WTC11 (cell line): ENCODE data around the gene B3GNT7. TPM values are rescaled to one million over a fixed set of nuclear protein-coding genes. Genes with fewer than 3 reads are reported as not detected.

Experiments used
- ATAC-seq: fragments of 200-7000 bp; cut with Tn5 transposase; 2 replicates; pipeline ENCODE4 v1.10.0; 2021; ENCODE audit warnings: mild to moderate bottlenecking, moderate library complexity
- CTCF ChIA-PET: fragments of 300-600 bp; sonication (Branson Sonifier 250); formaldehyde crosslinking; loops from one replicate; lab custom pipeline; 2021; ENCODE audit warnings: antibody characterized with exemption; lab: Charles Lee
- POLR2A ChIA-PET: fragments of 350-600 bp; sonication (Branson Sonifier 250); formaldehyde crosslinking; loops from one replicate; lab custom pipeline; 2021; ENCODE audit warnings: antibody characterized with exemption; lab: Charles Lee
- DNase-seq: peaks from one replicate; pipeline ENCODE4 v3.0.0; 2021; ENCODE audit warnings: low spot score
- H3K27ac Mint-ChIP-seq: 2 replicates; pipeline ENCODE4 v1.8.0; 2021; ENCODE audit warnings: mixed read lengths
- H3K27me3 Mint-ChIP-seq: 2 replicates; pipeline ENCODE4 v1.8.0; 2021; ENCODE audit warnings: low read depth, mild to moderate bottlenecking, moderate library complexity, mixed read lengths
- H3K36me3 Mint-ChIP-seq: 2 replicates; pipeline ENCODE4 v1.8.0; 2021; ENCODE audit warnings: mixed read lengths
- H3K4me1 Mint-ChIP-seq: 2 replicates; pipeline ENCODE4 v1.8.0; 2022; ENCODE audit warnings: mixed read lengths
- H3K4me3 Mint-ChIP-seq: 2 replicates; pipeline ENCODE4 v1.8.0; 2021; ENCODE audit warnings: mild to moderate bottlenecking, moderate library complexity, mixed read lengths
- H3K9me3 Mint-ChIP-seq: 2 replicates; pipeline ENCODE4 v1.8.0; 2021; ENCODE audit warnings: mixed read lengths
- FOXK1 ChIP-seq: sonication (generic); formaldehyde crosslinking; IDR thresholded peaks from 2 replicates; pipeline ENCODE4 v1.8.0; 2022; ENCODE audit warnings: mild to moderate bottlenecking, moderate library complexity, missing genetic modification reagents
- MXD4 ChIP-seq: fragments of 250-450 bp; sonication (Bioruptor Pico); IDR thresholded peaks from 2 replicates; pipeline ENCODE4 v1.8.0; 2021; ENCODE audit warnings: mild to moderate bottlenecking, moderate library complexity, borderline replicate concordance
- NFATC4 ChIP-seq: fragments of 250-450 bp; sonication (Bioruptor Pico); IDR thresholded peaks from 2 replicates; pipeline ENCODE4 v1.9.0; 2021; ENCODE audit warnings: mild to moderate bottlenecking
- NFE2L1 ChIP-seq: sonication (generic); formaldehyde crosslinking; IDR thresholded peaks from 2 replicates; pipeline ENCODE4 v1.8.1; 2023; ENCODE audit warnings: missing genetic modification reagents
- NR1H2 ChIP-seq: sonication (generic); formaldehyde crosslinking; IDR thresholded peaks from 2 replicates; pipeline ENCODE4 v1.9.0; 2021; ENCODE audit warnings: mild to moderate bottlenecking, moderate library complexity, missing genetic modification reagents
- NR2C2 ChIP-seq: sonication (generic); formaldehyde crosslinking; IDR thresholded peaks from 2 replicates; pipeline ENCODE4 v1.8.0; 2022; ENCODE audit warnings: mild to moderate bottlenecking, missing genetic modification reagents
- PRRX2 ChIP-seq: fragments of 250-450 bp; sonication (Bioruptor Pico); IDR thresholded peaks from 2 replicates; pipeline ENCODE4 v1.8.0; 2021; ENCODE audit warnings: mild to moderate bottlenecking
- RELA ChIP-seq: sonication (generic); formaldehyde crosslinking; IDR thresholded peaks from 2 replicates; pipeline ENCODE4 v1.8.1; 2022; ENCODE audit warnings: missing genetic modification reagents, mild to moderate bottlenecking, borderline replicate concordance
- SOX15 ChIP-seq: fragments of 250-450 bp; sonication (Bioruptor Pico); IDR thresholded peaks from 2 replicates; pipeline ENCODE4 v1.9.0; 2021; ENCODE audit warnings: mild to moderate bottlenecking
- TEAD4 ChIP-seq: sonication (generic); formaldehyde crosslinking; IDR thresholded peaks from 2 replicates; pipeline ENCODE4 v1.8.0; 2022; ENCODE audit warnings: mild to moderate bottlenecking, missing genetic modification reagents
- ZNF423 ChIP-seq: fragments of 250-450 bp; sonication (Bioruptor Pico); IDR thresholded peaks from 2 replicates; pipeline ENCODE4 v2.1.2; 2022; ENCODE audit warnings: mild to moderate bottlenecking, moderate library complexity
- ZNF671 ChIP-seq: fragments of 250-450 bp; sonication (Bioruptor Pico); IDR thresholded peaks from 2 replicates; pipeline ENCODE4 v1.8.0; 2021; ENCODE audit warnings: mild to moderate bottlenecking
- total RNA-seq: library from RNA; stranded (reverse); gene quantifications from 3 replicates; pipeline ENCODE4 v1.2.3, GENCODE V29; 2021
- TF ChIP-seq, protein P1 (sequence below): sonication (generic); formaldehyde crosslinking; IDR thresholded peaks from 2 replicates; pipeline ENCODE4 v1.8.0; 2022; ENCODE audit warnings: missing genetic modification reagents
- TF ChIP-seq, protein P2 (sequence below): sonication (generic); formaldehyde crosslinking; IDR thresholded peaks from 2 replicates; pipeline ENCODE4 v1.8.0; 2022; ENCODE audit warnings: mild to moderate bottlenecking, missing genetic modification reagents
- TF ChIP-seq, protein P3 (sequence below): sonication (generic); formaldehyde crosslinking; IDR thresholded peaks from 2 replicates; pipeline ENCODE4 v1.8.0; 2022; ENCODE audit warnings: mild to moderate bottlenecking, missing genetic modification reagents
- TF ChIP-seq, protein P4 (sequence below): sonication (generic); formaldehyde crosslinking; IDR thresholded peaks from 2 replicates; pipeline ENCODE4 v1.8.1; 2023; ENCODE audit warnings: mild to moderate bottlenecking, moderate library complexity, missing genetic modification reagents

The B3GNT7 gene
- total RNA-seq, 1 experiment from 2014 or later: 151 TPM

DNA sequence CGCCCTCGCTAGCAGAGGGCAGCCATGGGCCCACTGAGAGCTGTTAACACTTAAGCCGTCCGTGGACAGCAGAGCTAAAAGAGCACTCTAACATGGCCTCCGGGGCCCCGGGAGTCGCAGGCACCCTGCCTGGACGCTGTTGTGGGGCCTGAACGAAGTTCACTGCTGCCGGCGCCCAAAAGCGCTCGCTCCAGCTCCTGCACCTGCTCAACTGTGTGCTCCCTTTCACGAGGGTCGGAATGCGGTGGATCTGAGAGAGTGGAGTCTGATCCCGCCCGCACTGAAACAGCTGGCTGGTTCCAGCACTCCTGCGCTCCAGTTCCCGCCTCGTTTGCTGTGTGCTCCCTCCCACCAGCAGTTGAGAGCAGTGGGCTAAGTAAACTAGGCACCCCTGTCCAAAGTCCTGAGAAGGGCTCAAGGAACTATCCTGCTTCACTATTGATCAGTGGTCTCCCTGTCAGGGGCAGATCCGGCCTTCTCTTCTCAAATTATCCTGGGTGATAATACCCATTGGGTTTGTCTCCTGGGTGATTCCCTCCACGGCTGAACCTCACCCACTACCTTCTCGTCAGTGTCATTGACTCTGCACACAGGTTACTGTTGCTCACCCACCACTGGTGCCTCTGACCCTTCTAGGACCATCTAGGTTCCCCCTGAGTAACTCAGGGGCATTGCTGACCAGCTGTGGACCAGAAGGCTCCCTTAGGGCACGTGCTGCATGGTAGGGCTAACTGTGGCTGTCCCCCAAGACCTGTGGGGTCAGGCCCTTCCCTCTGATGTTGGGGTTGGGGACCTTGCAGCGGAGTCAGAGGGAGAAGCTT is 23.5 kb downstream of the B3GNT7 start:
- POLR2A ChIA-PET: interaction anchor here (0.9 kb wide), 1 partner anchor 33 kb away, joined by 3 read pairs; no protein-coding TSS in a partner anchor
- no peak for DNase-seq
- CTCF ChIA-PET: interaction anchor here (0.9 to 1.2 kb wide), 4 partner anchors 9 to 93 kb away, joined by 3 to 6 read pairs (median 4); no protein-coding TSS in a partner anchor
- H3K27ac Mint-ChIP-seq: no peak overlapping the region
- no peak overlapping the region for H3K4me3 Mint-ChIP-seq
- H3K4me1 Mint-ChIP-seq: peaks cover 23% of the 10 kb centered on the region
- no peaks in the 10 kb centered on the region for H3K9me3 Mint-ChIP-seq
- H3K27me3 Mint-ChIP-seq: no peaks in the 10 kb centered on the region
- TF ChIP-seq, protein P1, sequence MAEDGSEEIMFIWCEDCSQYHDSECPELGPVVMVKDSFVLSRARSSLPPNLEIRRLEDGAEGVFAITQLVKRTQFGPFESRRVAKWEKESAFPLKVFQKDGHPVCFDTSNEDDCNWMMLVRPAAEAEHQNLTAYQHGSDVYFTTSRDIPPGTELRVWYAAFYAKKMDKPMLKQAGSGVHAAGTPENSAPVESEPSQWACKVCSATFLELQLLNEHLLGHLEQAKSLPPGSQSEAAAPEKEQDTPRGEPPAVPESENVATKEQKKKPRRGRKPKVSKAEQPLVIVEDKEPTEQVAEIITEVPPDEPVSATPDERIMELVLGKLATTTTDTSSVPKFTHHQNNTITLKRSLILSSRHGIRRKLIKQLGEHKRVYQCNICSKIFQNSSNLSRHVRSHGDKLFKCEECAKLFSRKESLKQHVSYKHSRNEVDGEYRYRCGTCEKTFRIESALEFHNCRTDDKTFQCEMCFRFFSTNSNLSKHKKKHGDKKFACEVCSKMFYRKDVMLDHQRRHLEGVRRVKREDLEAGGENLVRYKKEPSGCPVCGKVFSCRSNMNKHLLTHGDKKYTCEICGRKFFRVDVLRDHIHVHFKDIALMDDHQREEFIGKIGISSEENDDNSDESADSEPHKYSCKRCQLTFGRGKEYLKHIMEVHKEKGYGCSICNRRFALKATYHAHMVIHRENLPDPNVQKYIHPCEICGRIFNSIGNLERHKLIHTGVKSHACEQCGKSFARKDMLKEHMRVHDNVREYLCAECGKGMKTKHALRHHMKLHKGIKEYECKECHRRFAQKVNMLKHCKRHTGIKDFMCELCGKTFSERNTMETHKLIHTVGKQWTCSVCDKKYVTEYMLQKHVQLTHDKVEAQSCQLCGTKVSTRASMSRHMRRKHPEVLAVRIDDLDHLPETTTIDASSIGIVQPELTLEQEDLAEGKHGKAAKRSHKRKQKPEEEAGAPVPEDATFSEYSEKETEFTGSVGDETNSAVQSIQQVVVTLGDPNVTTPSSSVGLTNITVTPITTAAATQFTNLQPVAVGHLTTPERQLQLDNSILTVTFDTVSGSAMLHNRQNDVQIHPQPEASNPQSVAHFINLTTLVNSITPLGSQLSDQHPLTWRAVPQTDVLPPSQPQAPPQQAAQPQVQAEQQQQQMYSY (CRISPR knock-in tag): no peak
- TF ChIP-seq, protein P2, sequence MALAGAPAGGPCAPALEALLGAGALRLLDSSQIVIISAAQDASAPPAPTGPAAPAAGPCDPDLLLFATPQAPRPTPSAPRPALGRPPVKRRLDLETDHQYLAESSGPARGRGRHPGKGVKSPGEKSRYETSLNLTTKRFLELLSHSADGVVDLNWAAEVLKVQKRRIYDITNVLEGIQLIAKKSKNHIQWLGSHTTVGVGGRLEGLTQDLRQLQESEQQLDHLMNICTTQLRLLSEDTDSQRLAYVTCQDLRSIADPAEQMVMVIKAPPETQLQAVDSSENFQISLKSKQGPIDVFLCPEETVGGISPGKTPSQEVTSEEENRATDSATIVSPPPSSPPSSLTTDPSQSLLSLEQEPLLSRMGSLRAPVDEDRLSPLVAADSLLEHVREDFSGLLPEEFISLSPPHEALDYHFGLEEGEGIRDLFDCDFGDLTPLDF (CRISPR knock-in tag): no peak
- no peak for TF ChIP-seq RELA (CRISPR knock-in tag)
- TF ChIP-seq NFE2L1 (CRISPR knock-in tag): no peak
- H3K36me3 Mint-ChIP-seq: peaks cover 8% of the 10 kb centered on the region
- ATAC-seq: no peak

DNA sequence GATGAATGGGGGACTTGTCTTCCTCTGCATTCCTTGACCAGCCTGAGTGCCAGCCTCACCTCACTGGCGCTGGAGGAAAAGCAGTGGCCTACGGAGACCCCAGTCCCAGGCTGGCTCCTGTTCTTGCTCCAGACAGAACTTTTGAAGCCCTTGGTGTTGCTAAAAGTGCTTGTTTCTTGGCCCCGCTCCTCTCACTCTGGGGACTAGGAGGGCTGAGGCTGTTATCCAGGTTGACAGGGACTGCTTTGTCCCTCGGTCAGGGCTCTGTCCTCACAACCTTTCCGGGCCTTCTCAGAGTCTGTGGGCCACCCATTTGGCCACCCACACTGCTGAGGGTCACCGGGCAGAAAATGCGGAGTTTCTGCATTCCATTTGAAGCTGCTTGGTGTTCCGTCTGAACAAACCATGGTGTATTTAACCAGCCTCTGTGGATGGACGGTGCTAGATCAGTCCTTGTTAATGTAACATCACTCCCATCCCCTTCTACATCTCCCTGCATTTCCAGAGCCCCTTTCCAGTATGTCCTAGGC is 25.6 kb downstream of the B3GNT7 start:
- peaks cover under 1% of the 10 kb centered on the region; the same call in 1 of the 2 replicates for H3K27me3 Mint-ChIP-seq
- TF ChIP-seq TEAD4 (CRISPR knock-in tag): no peak

DNA sequence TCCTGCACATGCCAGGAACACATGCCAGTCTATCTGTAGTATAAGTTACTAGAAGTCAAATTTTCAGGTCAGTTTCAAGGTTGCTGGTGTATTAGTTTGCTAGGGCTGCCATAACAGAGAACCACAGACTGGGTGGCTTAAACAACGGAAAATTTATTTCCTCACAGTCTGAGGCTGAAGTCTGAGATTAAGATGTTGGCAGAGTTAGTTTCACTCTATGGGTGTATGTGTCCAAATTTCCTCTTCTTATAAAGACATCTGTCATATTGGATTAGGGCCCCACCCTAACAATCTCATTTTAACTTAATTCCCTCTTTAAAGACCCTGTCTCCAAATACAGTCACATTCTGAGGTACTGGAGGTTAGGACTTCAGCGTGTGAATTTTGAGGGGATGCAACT is 26.5 kb downstream of the B3GNT7 start:
- no peak for TF ChIP-seq NR1H2 (CRISPR knock-in tag)
- TF ChIP-seq FOXK1 (CRISPR knock-in tag): no peak
- no peak for TF ChIP-seq ZNF423 (CRISPR knock-in tag)
- no peak for TF ChIP-seq NR2C2 (CRISPR knock-in tag)
- TF ChIP-seq, protein P3, sequence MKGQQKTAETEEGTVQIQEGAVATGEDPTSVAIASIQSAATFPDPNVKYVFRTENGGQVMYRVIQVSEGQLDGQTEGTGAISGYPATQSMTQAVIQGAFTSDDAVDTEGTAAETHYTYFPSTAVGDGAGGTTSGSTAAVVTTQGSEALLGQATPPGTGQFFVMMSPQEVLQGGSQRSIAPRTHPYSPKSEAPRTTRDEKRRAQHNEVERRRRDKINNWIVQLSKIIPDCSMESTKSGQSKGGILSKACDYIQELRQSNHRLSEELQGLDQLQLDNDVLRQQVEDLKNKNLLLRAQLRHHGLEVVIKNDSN: no peak
- TF ChIP-seq, protein P4, sequence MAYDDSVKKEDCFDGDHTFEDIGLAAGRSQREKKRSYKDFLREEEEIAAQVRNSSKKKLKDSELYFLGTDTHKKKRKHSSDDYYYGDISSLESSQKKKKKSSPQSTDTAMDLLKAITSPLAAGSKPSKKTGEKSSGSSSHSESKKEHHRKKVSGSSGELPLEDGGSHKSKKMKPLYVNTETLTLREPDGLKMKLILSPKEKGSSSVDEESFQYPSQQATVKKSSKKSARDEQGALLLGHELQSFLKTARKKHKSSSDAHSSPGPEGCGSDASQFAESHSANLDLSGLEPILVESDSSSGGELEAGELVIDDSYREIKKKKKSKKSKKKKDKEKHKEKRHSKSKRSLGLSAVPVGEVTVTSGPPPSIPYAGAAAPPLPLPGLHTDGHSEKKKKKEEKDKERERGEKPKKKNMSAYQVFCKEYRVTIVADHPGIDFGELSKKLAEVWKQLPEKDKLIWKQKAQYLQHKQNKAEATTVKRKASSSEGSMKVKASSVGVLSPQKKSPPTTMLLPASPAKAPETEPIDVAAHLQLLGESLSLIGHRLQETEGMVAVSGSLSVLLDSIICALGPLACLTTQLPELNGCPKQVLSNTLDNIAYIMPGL: no peak
- no peak for TF ChIP-seq MXD4
- TF ChIP-seq NFATC4: no peak
- no peak for TF ChIP-seq PRRX2 (CRISPR knock-in tag)
- TF ChIP-seq SOX15 (CRISPR knock-in tag): no peak
- no peak for TF ChIP-seq ZNF671
- ATAC-seq (no peak), DNase-seq (no peak)
- Mint-ChIP-seq H3K9me3 (no peaks in the 10 kb centered on the region), H3K4me1 (peaks cover 24% of the 10 kb centered on the region), H3K27me3 (peaks cover 4% of the 10 kb centered on the region; the same call in 1 of the 2 replicates), H3K4me3 (no peak overlapping the region), H3K27ac (no peak overlapping the region), H3K36me3 (0 out of 2 replicates have a peak, but pooled peaks cover 3% of the 10 kb centered on the region)
- CTCF ChIA-PET: interaction anchor here (1.1 kb wide), 1 partner anchor 9 kb away, joined by 3 read pairs; no protein-coding TSS in a partner anchor
- POLR2A ChIA-PET: interaction anchor here (0.8 kb wide), 1 partner anchor 29 kb away, joined by 5 read pairs; no protein-coding TSS in a partner anchor

More for the DNA sequence above, 25.6 kb downstream of the B3GNT7 start:
- CTCF ChIA-PET: interaction anchor here (0.9 to 1.5 kb wide), 3 partner anchors 9 to 194 kb away, joined by 3 to 6 read pairs (median 4); no protein-coding TSS in a partner anchor
- ATAC-seq: no peak
- DNase-seq: no peak
- H3K36me3 Mint-ChIP-seq: 0 out of 2 replicates have a peak, but pooled peaks cover 3% of the 10 kb centered on the region
- H3K27ac Mint-ChIP-seq: no peak overlapping the region
- POLR2A ChIA-PET: no interaction called here
- peaks cover 24% of the 10 kb centered on the region for H3K4me1 Mint-ChIP-seq
- H3K4me3 Mint-ChIP-seq: no peak overlapping the region
- H3K9me3 Mint-ChIP-seq: no peaks in the 10 kb centered on the region
